ENCODE measurements around the gene KRT26.
A peak's percentile ranks its signal among the peaks of the same experiment; 100 is the strongest.
"Not testable (repeated sequence)": the region's sequence is repeated elsewhere in the genome, so short reads cannot be mapped to it uniquely, and the experiment has no call there.

Gene KRT26

GRCh38 chr17:40778461-40778860, 6.5 kb upstream of the KRT26 start:
- no peak for FAIRE-seq
- TF ChIP-seq POLR2A (IDR thresholded peaks at IDR 0.05; ENCODE audit: low read depth, low read length): no peak
- no peak for DNase-seq (ENCODE audit: insufficient read length, low spot score)

GRCh38 chr17:40777971-40778370, 6.0 kb upstream of the KRT26 start:
- TF ChIP-seq POLR2A (IDR thresholded peaks at IDR 0.05; ENCODE audit: low read depth, low read length): no peak
- FAIRE-seq (no peak), DNase-seq (ENCODE audit: insufficient read length, low spot score) (no peak)

GRCh38 chr17:40777459-40777858, 5.5 kb upstream of the KRT26 start:
- no peak for DNase-seq (ENCODE audit: insufficient read length, low spot score)
- TF ChIP-seq POLR2A (IDR thresholded peaks at IDR 0.05; ENCODE audit: low read depth, low read length): no peak
- no peak for FAIRE-seq

GRCh38 chr17:40775945-40776344, 3.9 kb upstream of the KRT26 start:
- DNase-seq (ENCODE audit: insufficient read length, low spot score): no peak
- no peak for TF ChIP-seq POLR2A (IDR thresholded peaks at IDR 0.05; ENCODE audit: low read depth, low read length)
- FAIRE-seq: no peak

- DNase-seq (ENCODE audit: insufficient read length, low spot score) (no peak), FAIRE-seq (no peak)
- no peak for TF ChIP-seq POLR2A (IDR thresholded peaks at IDR 0.05; ENCODE audit: low read depth, low read length)
These were observed 6.3 kb downstream of the KRT26 start for GRCh38 chr17:40765657-40766056.

GRCh38 chr17:40763752-40764151, 8.2 kb downstream of the KRT26 start:
- no peak for TF ChIP-seq POLR2A (IDR thresholded peaks at IDR 0.05; ENCODE audit: low read depth, low read length)
- DNase-seq (ENCODE audit: insufficient read length, low spot score) (no peak), FAIRE-seq (no peak)

- FAIRE-seq: no peak
- no peak for TF ChIP-seq POLR2A (IDR thresholded peaks at IDR 0.05; ENCODE audit: low read depth, low read length)
- no peak for DNase-seq (ENCODE audit: insufficient read length, low spot score)
These were observed 11.6 kb downstream of the KRT26 start for GRCh38 chr17:40760105-40761016.

GRCh38 chr17:40755231-40755630, 16.8 kb downstream of the KRT26 start, which contains the start of gene KRT25:
Gene KRT25, minus strand, starts transcription at chr17:40755331. Its CDS starts 60 bp downstream, at chr17:40755271.
- TF ChIP-seq POLR2A (IDR thresholded peaks at IDR 0.05; ENCODE audit: low read depth, low read length): no peak
- DNase-seq (ENCODE audit: insufficient read length, low spot score) (no peak), FAIRE-seq (peak; percentile 30)

- DNase-seq (ENCODE audit: insufficient read length, low spot score) (no peak), FAIRE-seq (no peak)
- no peak for TF ChIP-seq POLR2A (IDR thresholded peaks at IDR 0.05; ENCODE audit: low read depth, low read length)
These were observed 18.2 kb downstream of the KRT26 start for GRCh38 chr17:40753804-40754203.

GRCh38 chr17:40751065-40751464, 20.9 kb downstream of the KRT26 start:
- TF ChIP-seq POLR2A (IDR thresholded peaks at IDR 0.05; ENCODE audit: low read depth, low read length): no peak
- DNase-seq (ENCODE audit: insufficient read length, low spot score) (no peak), FAIRE-seq (no peak)

GRCh38 chr17:40750391-40750790, 21.6 kb downstream of the KRT26 start:
- DNase-seq (ENCODE audit: insufficient read length, low spot score) (no peak), FAIRE-seq (no peak)
- TF ChIP-seq POLR2A (IDR thresholded peaks at IDR 0.05; ENCODE audit: low read depth, low read length): no peak

- not testable (repeated sequence) for DNase-seq (ENCODE audit: insufficient read length, low spot score); FAIRE-seq
These were observed 23.3 kb downstream of the KRT26 start for GRCh38 chr17:40748666-40749065.

GRCh38 chr17:40738553-40738952, 33.4 kb downstream of the KRT26 start:
- FAIRE-seq: no peak
- no peak for DNase-seq (ENCODE audit: insufficient read length, low spot score)
- TF ChIP-seq POLR2A (IDR thresholded peaks at IDR 0.05; ENCODE audit: low read depth, low read length): no peak

- no peak for FAIRE-seq
- DNase-seq (ENCODE audit: insufficient read length, low spot score): no peak
- no peak for TF ChIP-seq POLR2A (IDR thresholded peaks at IDR 0.05; ENCODE audit: low read depth, low read length)
These were observed 37.0 kb downstream of the KRT26 start for GRCh38 chr17:40735016-40735415.

GRCh38 chr17:40734018-40734417, 38.0 kb downstream of the KRT26 start:
- DNase-seq (ENCODE audit: insufficient read length, low spot score) (no peak), FAIRE-seq (no peak)
- no peak for TF ChIP-seq POLR2A (IDR thresholded peaks at IDR 0.05; ENCODE audit: low read depth, low read length)
